ENCODE results near the gene ITIH3. TPM values are rescaled to one million over a fixed set of nuclear protein-coding genes. Genes with fewer than 3 reads are reported as not detected.

The ITIH3 gene
- total RNA-seq, 5 donors from 2014 or later (not counting 1 experiment from before 2014, with no cell fraction given): 0.23 to 0.88 (median 0.76) TPM; not detected in 2

GRCh38 chr3:52783211-52783555, 11.4 kb upstream of the ITIH3 start:
- CTCF ChIA-PET: interaction anchor here in 1 of 2 donors (0.6 kb wide), 1 partner anchor 1117 kb away, joined by 3 read pairs; no protein-coding TSS in a partner anchor

DNA sequence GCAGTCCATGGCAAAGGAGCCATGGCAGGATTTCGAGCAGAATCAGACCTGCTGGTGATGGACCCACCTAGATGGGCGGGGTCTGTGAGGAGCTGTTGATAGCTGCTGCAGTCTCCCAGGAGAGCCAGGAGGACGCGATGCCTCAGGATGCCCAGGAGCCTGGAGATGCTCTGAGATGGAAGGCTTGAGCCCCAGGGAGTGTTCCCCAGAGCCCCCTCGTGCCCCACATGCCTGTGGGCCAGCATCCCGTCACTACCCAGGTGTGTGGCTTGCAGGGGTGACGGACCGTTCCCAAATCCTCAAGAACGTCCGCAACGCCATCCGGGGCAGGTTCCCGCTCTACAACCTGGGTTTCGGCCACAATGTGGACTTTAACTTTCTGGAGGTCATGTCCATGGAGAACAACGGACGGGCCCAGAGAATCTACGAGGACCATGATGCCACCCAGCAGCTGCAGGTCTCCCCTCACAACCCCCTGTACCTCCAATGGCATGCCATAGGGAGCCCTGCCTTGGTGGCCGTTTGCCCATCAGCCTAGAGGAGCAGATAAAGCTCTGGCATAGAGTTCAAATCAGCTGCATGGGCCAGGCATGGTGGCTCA, 10.5 kb upstream of the ITIH3 start:
- Mint-ChIP-seq H3K27ac (no peak overlapping the region), H3K4me3 (no peak overlapping the region), H3K27me3 (peaks cover 4 to 8% of the 10 kb centered on the region in 2 donors), H3K36me3 (no peaks in the 10 kb centered on the region), H3K4me1 (no peaks in the 10 kb centered on the region), H3K9me3 (no peaks in the 10 kb centered on the region)
- WGBS (ENCODE audit: insufficient coverage): 81% methylated on average over 18 of the region's 18 CpGs
- Histone ChIP-seq H3K4me1 (ENCODE audit: control insufficient read depth in 1 of 2, extremely low read depth in 1 of 2, insufficient read depth in 2 of 2, low read length in 2 of 2) (no peaks in the 10 kb centered on the region), H3K27ac (ENCODE audit: low read length) (no peak overlapping the region), H3K36me3 (ENCODE audit: control insufficient read depth in 2 of 2, extremely low read depth in 1 of 2, insufficient read depth in 1 of 2, low read length in 1 of 2) (no peaks in the 10 kb centered on the region), H3K27me3 (replicated peaks in 1 of 2; ENCODE audit: control insufficient read depth in 2 of 2, extremely low read depth in 1 of 2, insufficient read depth in 2 of 2, low read length in 1 of 2) (peaks cover 0 to 26% of the 10 kb centered on the region in 2 experiments), H3K4me3 (ENCODE audit: control insufficient read depth in 1 of 2, extremely low read depth in 1 of 2, low read length in 1 of 2) (no peak overlapping the region), H3K9me3 (no peaks in the 10 kb centered on the region)
- no peak for DNase-seq
- no peak for ATAC-seq (replicated peaks in 1 of 4)
- ChIA-PET CTCF (no interaction called here), POLR2A (no interaction called here)

More at GRCh38 chr3:52783211-52783555, 11.4 kb upstream of the ITIH3 start:
- Histone ChIP-seq H3K9me3 (no peaks in the 10 kb centered on the region), H3K36me3 (ENCODE audit: control insufficient read depth in 2 of 2, extremely low read depth in 1 of 2, insufficient read depth in 1 of 2, low read length in 1 of 2) (no peaks in the 10 kb centered on the region), H3K27me3 (replicated peaks in 1 of 2; ENCODE audit: control insufficient read depth in 2 of 2, extremely low read depth in 1 of 2, insufficient read depth in 2 of 2, low read length in 1 of 2) (peaks cover 0 to 32% of the 10 kb centered on the region in 2 experiments), H3K4me1 (ENCODE audit: control insufficient read depth in 1 of 2, extremely low read depth in 1 of 2, insufficient read depth in 2 of 2, low read length in 2 of 2) (no peaks in the 10 kb centered on the region), H3K4me3 (ENCODE audit: control insufficient read depth in 1 of 2, extremely low read depth in 1 of 2, low read length in 1 of 2) (no peak overlapping the region), H3K27ac (ENCODE audit: low read length) (no peak overlapping the region)
- Mint-ChIP-seq H3K4me1 (no peaks in the 10 kb centered on the region), H3K9me3 (no peaks in the 10 kb centered on the region), H3K27ac (no peak overlapping the region), H3K4me3 (no peak overlapping the region), H3K36me3 (no peaks in the 10 kb centered on the region), H3K27me3 (peaks cover 6 to 8% of the 10 kb centered on the region in 2 donors)
- DNase-seq (no peak), ATAC-seq (replicated peaks in 1 of 4) (no peak)
- 88% methylated on average over 3 of the region's 3 CpGs for WGBS (ENCODE audit: insufficient coverage)
- POLR2A ChIA-PET: no interaction called here

- DNase-seq: no peak
- H3K4me1 ChIP-seq (ENCODE audit: control insufficient read depth in 1 of 2, extremely low read depth in 1 of 2, insufficient read depth in 2 of 2, low read length in 2 of 2): no peaks in the 10 kb centered on the region
- Mint-ChIP-seq H3K36me3 (no peaks in the 10 kb centered on the region), H3K4me1 (no peaks in the 10 kb centered on the region), H3K27me3 (peaks cover 4 to 8% of the 10 kb centered on the region in 2 donors), H3K4me3 (no peak overlapping the region), H3K27ac (no peak overlapping the region), H3K9me3 (no peaks in the 10 kb centered on the region)
- WGBS (ENCODE audit: insufficient coverage): no CpG with 5 or more reads among the region's 5 CpGs
- no peaks in the 10 kb centered on the region for H3K36me3 ChIP-seq (ENCODE audit: control insufficient read depth in 2 of 2, extremely low read depth in 1 of 2, insufficient read depth in 1 of 2, low read length in 1 of 2)
- no peaks in the 10 kb centered on the region for H3K9me3 ChIP-seq
- no peak overlapping the region for H3K4me3 ChIP-seq (ENCODE audit: control insufficient read depth in 1 of 2, extremely low read depth in 1 of 2, low read length in 1 of 2)
- ChIA-PET CTCF (no interaction called here), POLR2A (no interaction called here)
- H3K27me3 ChIP-seq (replicated peaks in 1 of 2; ENCODE audit: control insufficient read depth in 2 of 2, extremely low read depth in 1 of 2, insufficient read depth in 2 of 2, low read length in 1 of 2): peaks cover 0 to 18% of the 10 kb centered on the region in 2 experiments
- no peak for ATAC-seq (replicated peaks in 1 of 4)
- no peak overlapping the region for H3K27ac ChIP-seq (ENCODE audit: low read length)
Measured at GRCh38 chr3:52784931-52785590, 9.5 kb upstream of the ITIH3 start.

- ATAC-seq (replicated peaks in 1 of 4): no peak
- H3K4me3 ChIP-seq (ENCODE audit: control insufficient read depth in 1 of 2, extremely low read depth in 1 of 2, low read length in 1 of 2): no peak overlapping the region
- no peak overlapping the region for H3K27ac Mint-ChIP-seq
- no peaks in the 10 kb centered on the region for H3K4me1 Mint-ChIP-seq
- H3K27ac ChIP-seq (ENCODE audit: low read length): no peak overlapping the region
- peaks cover 4 to 8% of the 10 kb centered on the region in 2 donors for H3K27me3 Mint-ChIP-seq
- H3K36me3 Mint-ChIP-seq: no peaks in the 10 kb centered on the region
- ChIA-PET CTCF (no interaction called here), POLR2A (no interaction called here)
- WGBS (ENCODE audit: insufficient coverage): 73% methylated on average over 9 of the region's 19 CpGs
- peaks cover 0 to 20% of the 10 kb centered on the region in 2 experiments for H3K27me3 ChIP-seq (replicated peaks in 1 of 2; ENCODE audit: control insufficient read depth in 2 of 2, extremely low read depth in 1 of 2, insufficient read depth in 2 of 2, low read length in 1 of 2)
- no peaks in the 10 kb centered on the region for H3K4me1 ChIP-seq (ENCODE audit: control insufficient read depth in 1 of 2, extremely low read depth in 1 of 2, insufficient read depth in 2 of 2, low read length in 2 of 2)
- H3K36me3 ChIP-seq (ENCODE audit: control insufficient read depth in 2 of 2, extremely low read depth in 1 of 2, insufficient read depth in 1 of 2, low read length in 1 of 2): no peaks in the 10 kb centered on the region
- no peak overlapping the region for H3K4me3 Mint-ChIP-seq
- no peaks in the 10 kb centered on the region for H3K9me3 Mint-ChIP-seq
- H3K9me3 ChIP-seq: no peaks in the 10 kb centered on the region
- no peak for DNase-seq
Measured at GRCh38 chr3:52786330-52787215, 8.0 kb upstream of the ITIH3 start.

- Mint-ChIP-seq H3K27ac (no peak overlapping the region), H3K9me3 (no peaks in the 10 kb centered on the region), H3K4me1 (no peaks in the 10 kb centered on the region), H3K4me3 (no peak overlapping the region), H3K27me3 (peaks cover 4 to 6% of the 10 kb centered on the region in 2 donors), H3K36me3 (no peaks in the 10 kb centered on the region)
- WGBS (ENCODE audit: insufficient coverage): 78% methylated on average over 4 of the region's 11 CpGs
- H3K4me3 ChIP-seq (ENCODE audit: control insufficient read depth in 1 of 2, extremely low read depth in 1 of 2, low read length in 1 of 2): no peak overlapping the region
- no peaks in the 10 kb centered on the region for H3K9me3 ChIP-seq
- H3K27me3 ChIP-seq (replicated peaks in 1 of 2; ENCODE audit: control insufficient read depth in 2 of 2, extremely low read depth in 1 of 2, insufficient read depth in 2 of 2, low read length in 1 of 2): peaks cover 0 to 20% of the 10 kb centered on the region in 2 experiments
- no peaks in the 10 kb centered on the region for H3K36me3 ChIP-seq (ENCODE audit: control insufficient read depth in 2 of 2, extremely low read depth in 1 of 2, insufficient read depth in 1 of 2, low read length in 1 of 2)
- no peaks in the 10 kb centered on the region for H3K4me1 ChIP-seq (ENCODE audit: control insufficient read depth in 1 of 2, extremely low read depth in 1 of 2, insufficient read depth in 2 of 2, low read length in 2 of 2)
- POLR2A ChIA-PET: no interaction called here
- H3K27ac ChIP-seq (ENCODE audit: low read length): no peak overlapping the region
- ATAC-seq (replicated peaks in 1 of 4): no peak
- DNase-seq: no peak
- CTCF ChIA-PET: no interaction called here
Measured at GRCh38 chr3:52787246-52787645, 7.3 kb upstream of the ITIH3 start.

- Mint-ChIP-seq H3K27ac (no peak overlapping the region), H3K36me3 (no peaks in the 10 kb centered on the region), H3K4me3 (no peak overlapping the region), H3K9me3 (no peaks in the 10 kb centered on the region), H3K4me1 (no peaks in the 10 kb centered on the region), H3K27me3 (peaks cover 4% of the 10 kb centered on the region in 2 donors)
- Histone ChIP-seq H3K9me3 (no peaks in the 10 kb centered on the region), H3K27me3 (replicated peaks in 1 of 2; ENCODE audit: control insufficient read depth in 2 of 2, extremely low read depth in 1 of 2, insufficient read depth in 2 of 2, low read length in 1 of 2) (peaks cover 0 to 17% of the 10 kb centered on the region in 2 experiments), H3K4me1 (ENCODE audit: control insufficient read depth in 1 of 2, extremely low read depth in 1 of 2, insufficient read depth in 2 of 2, low read length in 2 of 2) (no peaks in the 10 kb centered on the region), H3K4me3 (ENCODE audit: control insufficient read depth in 1 of 2, extremely low read depth in 1 of 2, low read length in 1 of 2) (no peak overlapping the region), H3K36me3 (ENCODE audit: control insufficient read depth in 2 of 2, extremely low read depth in 1 of 2, insufficient read depth in 1 of 2, low read length in 1 of 2) (no peaks in the 10 kb centered on the region), H3K27ac (ENCODE audit: low read length) (no peak overlapping the region)
- ATAC-seq (replicated peaks in 1 of 4) (no peak), DNase-seq (no peak)
- ChIA-PET CTCF (no interaction called here), POLR2A (no interaction called here)
- WGBS (ENCODE audit: insufficient coverage): 80% methylated on average over 13 of the region's 17 CpGs
Measured at GRCh38 chr3:52787672-52788625, 6.6 kb upstream of the ITIH3 start.

All from T-cell (primary cell).